GM13977 (cell line): ENCODE measurements around the gene METTL16.

Experiments used
- DNase-seq: peaks from one replicate; pipeline ENCODE4 v3.0.0; 2012; ENCODE audit warnings: low spot score
- in situ Hi-C: fragments of 300-500 bp; cut with MboI; formaldehyde crosslinking; loops from one replicate; pipeline ENCODE4 v1.12.0; 2022; ENCODE audit warnings: low sequenced_read_pairs, low pct_unique_long_range_greater_than_20kb, mixed read lengths, inconsistent platforms; ENCODE audit not compliant: unreplicated experiment
- TF ChIP-seq, protein P1 (sequence below): IDR thresholded peaks from 2 replicates; pipeline ENCODE4 v1.5.1; 2012; ENCODE audit warnings: mild to moderate bottlenecking, control low read depth; ENCODE audit not compliant: insufficient read depth; ENCODE audit errors: extremely low read depth, missing control alignments

The METTL16 gene

DNA sequence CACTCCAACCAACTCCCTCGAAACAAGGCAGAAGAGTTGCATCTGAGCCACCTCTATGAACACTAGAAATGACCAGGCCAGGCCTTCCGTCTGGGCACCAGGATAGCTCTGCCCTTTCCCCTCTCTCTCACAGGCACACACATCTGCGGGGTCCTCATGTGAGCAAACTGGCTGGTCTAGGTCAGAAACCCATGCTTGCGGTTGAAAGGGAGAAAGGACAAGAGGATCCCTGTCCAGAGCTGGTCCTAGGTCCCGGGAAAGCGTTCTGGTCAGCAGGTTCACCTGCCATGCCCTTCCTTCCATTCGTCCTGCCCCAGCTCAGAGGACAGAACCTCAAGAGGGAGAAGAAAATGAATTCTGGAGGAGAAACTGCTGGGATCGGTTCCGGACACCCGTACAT is 113.5 kb downstream of the METTL16 start:
- in situ Hi-C loops: no loop called here
- DNase-seq: no peak
- TF ChIP-seq, protein P1, sequence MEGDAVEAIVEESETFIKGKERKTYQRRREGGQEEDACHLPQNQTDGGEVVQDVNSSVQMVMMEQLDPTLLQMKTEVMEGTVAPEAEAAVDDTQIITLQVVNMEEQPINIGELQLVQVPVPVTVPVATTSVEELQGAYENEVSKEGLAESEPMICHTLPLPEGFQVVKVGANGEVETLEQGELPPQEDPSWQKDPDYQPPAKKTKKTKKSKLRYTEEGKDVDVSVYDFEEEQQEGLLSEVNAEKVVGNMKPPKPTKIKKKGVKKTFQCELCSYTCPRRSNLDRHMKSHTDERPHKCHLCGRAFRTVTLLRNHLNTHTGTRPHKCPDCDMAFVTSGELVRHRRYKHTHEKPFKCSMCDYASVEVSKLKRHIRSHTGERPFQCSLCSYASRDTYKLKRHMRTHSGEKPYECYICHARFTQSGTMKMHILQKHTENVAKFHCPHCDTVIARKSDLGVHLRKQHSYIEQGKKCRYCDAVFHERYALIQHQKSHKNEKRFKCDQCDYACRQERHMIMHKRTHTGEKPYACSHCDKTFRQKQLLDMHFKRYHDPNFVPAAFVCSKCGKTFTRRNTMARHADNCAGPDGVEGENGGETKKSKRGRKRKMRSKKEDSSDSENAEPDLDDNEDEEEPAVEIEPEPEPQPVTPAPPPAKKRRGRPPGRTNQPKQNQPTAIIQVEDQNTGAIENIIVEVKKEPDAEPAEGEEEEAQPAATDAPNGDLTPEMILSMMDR: no peak

DNA sequence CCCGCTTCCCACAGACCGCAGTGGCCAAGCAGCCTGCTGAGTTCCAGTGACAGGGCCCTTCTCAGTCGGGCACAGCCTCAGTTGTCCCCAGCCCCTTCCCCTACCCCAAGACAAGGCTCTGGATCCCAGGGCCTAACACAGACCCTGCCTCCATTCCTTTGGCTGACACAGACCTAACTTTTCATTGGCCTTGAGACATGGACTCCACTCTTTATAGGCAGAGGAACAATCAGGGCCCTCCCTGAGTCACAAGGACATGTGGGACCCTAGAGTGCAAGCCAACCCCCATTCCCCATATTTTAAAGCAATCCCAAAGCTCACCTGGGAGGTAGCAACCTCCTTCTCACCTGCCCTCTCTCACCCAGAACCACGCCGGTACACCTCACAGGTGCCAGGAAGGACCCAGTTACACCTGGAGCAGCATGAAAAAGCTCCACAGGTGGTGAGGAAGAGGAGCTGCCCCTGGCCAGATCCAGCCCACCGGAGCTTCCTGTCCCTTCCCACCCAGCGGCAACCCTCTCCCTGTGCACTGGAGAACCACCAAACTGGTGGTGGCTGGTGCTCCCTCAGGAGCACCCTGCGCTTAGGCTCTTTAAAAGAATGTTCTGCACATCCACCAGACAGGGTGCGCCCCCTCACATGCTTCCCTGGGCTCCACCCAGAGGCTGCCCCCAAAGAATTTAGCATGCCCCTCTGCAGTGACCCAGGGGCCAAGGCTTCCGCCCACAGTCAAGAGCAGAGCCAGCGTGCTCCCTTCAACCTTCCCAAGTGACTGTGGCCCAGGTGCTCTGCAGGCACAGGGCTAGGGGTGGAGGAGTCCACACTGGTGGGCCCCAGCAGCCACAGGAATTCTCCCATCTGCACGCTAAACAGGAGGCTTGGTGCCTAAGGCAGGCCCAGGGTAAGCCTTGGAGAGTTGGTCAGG is 114.2 kb downstream of the METTL16 start:
- no peak for DNase-seq
- TF ChIP-seq, protein P1: no peak
- in situ Hi-C loops: no loop called here

DNA sequence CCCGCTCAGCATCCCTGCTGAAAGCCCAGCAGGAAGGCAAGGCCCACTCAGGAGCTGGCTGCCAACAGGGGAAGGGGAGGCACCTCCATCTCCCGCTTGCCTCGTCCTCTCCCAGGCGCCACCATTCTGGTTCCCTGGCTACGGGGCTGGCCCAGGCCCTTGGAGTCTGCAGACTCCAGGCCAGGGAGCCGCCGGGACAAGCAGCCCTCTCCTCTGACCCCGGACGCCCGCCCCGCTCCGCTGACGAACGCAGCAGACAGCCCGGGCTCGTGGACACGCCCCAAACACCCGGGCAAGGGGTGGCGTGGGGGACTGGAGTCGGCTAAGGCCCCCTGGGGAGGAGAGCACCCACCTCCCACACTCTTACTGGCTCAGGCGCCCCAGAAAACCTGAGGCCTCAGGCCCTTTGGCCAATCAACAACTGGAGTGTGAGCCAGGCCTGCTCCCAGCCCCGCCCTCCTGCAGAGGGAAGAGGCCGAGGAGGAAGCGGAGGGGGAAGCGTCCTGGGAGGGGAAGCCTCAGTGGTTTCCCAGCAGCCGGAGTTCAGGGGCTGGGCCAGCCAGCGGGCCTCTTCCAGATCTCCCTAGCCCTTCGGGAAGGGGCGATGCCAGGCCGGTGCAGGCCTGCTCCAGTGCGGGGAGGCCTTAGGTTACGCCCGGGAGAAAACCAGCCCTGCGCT is 115.0 kb downstream of the METTL16 start:
- peak; percentile 78 for DNase-seq
- TF ChIP-seq, protein P1: no peak
- in situ Hi-C loops: no loop called here

DNA sequence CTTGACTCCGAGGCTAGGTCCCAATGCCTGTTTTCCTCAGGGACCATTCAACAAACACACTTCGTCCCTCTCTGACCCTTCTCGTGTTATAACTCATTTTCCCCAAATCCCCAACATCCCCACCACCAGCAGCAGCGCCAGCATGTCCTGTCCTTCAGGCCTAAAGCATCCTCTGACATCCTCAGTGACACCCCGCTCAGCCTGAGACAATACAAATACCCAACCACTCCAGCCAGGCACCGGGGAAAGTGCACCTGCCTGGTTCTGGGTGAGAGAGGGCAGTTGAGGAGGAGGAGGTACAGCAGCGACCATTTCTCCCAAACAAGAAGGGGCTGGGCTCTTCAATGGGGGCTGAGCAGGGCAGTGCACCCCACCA is 115.5 kb downstream of the METTL16 start:
- in situ Hi-C loops: no loop called here
- TF ChIP-seq, protein P1: no peak
- DNase-seq: no peak

DNA sequence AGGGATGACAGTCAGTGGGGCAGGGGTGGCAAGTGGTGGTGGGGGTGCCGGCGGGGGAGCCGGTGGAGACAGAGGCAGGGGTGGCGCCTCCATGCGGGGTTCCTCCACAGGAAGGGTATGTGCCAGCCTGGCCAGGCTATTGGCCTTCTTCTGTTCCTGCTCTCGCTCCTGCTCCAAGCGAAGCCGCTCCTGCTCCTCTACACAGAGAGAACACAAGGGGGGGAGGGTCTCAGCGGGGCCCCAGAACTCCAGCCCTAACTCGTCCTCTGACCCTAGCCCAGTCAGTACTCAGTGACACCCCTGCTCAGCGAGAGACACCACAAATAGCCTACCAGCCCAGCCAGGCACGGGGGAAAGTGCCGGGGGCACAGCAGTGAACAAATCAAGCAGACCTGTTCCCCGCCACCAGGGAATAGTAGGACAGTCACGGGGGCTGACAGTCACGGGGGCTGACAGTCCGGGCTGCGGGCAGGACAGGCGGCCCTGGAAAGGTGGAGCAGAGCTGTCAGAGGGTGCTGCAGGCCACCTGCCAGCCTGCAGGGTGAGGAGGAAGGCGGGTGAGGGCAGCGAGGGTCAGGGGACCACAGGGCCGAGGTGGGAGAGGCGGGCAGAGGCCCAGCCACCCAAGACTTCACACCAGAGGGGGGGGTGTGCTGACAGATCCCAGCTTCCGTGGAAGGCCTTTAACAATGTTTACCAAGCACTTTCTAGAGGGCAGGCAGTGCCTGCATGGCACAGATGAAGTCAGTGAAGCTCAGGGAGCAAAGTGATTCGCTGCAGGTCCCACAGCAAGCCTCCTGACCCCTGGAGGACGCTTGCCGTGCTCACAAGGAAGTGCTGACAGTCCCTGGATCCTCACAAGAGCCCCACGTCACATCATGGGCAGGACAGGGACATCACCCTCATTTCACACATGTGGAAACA is 116.2 kb downstream of the METTL16 start:
- in situ Hi-C loops: no loop called here
- TF ChIP-seq, protein P1: no peak
- DNase-seq: no peak

DNA sequence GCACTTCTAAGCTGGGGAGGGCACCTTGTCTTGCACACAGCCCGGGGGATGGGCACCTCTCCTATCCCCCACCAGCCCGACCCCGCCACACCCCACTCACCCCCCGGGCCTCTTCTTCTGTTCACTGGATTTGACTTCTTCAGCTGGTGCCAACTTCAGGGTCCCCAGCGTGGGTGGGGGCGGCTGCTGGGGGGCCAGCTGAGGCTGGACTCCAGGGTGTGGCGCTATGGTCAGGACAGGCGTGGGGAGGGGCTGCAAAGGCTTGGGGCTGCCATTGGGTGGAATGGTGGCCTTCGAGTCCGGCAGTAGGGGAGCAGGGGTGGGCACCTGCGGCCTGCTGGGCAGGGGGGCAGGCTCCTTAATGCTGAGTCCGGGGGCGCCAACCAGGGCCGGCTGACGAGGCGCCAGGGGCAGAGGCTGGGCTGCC is 116.9 kb downstream of the METTL16 start:
- no peak for DNase-seq

More for the DNA sequence above, 116.9 kb downstream of the METTL16 start:
- TF ChIP-seq, protein P1: no peak
- in situ Hi-C loops: no loop called here
